Astrocyte (in vitro differentiated cells and primary cell): Measurements from ENCODE around the gene TLR9.

Experiments used
- CTCF ChIP-seq: IDR thresholded peaks from 2 replicates; pipeline ENCODE4 v1.5.1; 2011; ENCODE audit warnings: low read depth, mild to moderate bottlenecking, inconsistent platforms, low read length, moderate library complexity; ENCODE audit not compliant: insufficient read depth
- EZH2 ChIP-seq: IDR thresholded peaks from 2 replicates; pipeline ENCODE4 v1.6.1; 2012; ENCODE audit warnings: mild to moderate bottlenecking, low read length, inconsistent platforms; ENCODE audit not compliant: insufficient read depth

- TF ChIP-seq CTCF (no peak), EZH2 (no peak)
Observed at GRCh38 chr3:52197499-52197841, 28.0 kb downstream of the TLR9 start.
